ENCODE measurements around the gene NBL1.

DNA sequence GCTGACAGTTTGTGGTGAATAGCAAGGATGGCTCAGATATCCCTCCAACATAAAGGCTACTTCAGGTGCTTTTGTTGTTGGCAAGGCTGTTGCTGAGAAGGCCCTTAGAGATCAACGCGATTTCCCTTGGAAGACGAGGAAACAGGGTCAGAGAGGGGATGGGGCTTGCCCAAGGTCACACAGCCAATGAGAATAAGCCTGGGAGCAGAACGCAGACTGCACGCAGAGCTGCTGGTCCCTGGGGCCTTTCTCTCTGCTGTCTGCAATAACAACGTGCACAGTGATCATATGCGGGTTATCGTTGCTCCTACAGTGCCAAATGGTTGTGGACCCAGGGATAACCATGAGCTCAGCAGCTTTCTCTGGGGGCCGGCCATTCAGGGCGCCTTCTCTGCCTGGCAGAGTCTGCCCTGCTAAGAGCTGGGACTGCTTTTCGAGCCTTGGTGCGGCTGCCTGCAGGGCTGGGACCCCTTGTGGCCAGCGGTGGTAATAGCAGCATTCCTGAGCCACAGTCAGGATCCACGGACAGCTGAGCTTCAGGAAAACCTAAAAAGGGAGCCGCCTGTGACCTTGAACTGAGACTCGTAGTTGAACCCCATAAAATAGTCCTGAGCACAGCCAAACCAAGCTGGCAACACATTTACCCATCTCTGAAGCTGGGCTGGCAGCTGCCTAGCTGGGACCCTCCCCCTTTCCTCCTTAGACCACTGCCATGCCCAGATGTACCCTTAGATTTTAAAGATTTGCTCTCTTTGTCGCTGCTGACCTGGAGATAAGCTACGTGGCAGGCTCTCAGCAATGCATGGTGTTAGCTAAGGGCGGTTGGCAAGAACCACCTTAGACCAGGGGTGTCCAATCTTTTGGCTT, 60.4 kb downstream of the NBL1 start:
- TF ChIP-seq, protein P1, sequence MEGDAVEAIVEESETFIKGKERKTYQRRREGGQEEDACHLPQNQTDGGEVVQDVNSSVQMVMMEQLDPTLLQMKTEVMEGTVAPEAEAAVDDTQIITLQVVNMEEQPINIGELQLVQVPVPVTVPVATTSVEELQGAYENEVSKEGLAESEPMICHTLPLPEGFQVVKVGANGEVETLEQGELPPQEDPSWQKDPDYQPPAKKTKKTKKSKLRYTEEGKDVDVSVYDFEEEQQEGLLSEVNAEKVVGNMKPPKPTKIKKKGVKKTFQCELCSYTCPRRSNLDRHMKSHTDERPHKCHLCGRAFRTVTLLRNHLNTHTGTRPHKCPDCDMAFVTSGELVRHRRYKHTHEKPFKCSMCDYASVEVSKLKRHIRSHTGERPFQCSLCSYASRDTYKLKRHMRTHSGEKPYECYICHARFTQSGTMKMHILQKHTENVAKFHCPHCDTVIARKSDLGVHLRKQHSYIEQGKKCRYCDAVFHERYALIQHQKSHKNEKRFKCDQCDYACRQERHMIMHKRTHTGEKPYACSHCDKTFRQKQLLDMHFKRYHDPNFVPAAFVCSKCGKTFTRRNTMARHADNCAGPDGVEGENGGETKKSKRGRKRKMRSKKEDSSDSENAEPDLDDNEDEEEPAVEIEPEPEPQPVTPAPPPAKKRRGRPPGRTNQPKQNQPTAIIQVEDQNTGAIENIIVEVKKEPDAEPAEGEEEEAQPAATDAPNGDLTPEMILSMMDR (IDR thresholded peaks at IDR 0.05): peak; percentile 76 to 90 (median 77)
- TF ChIP-seq POLR2A (IDR thresholded peaks at IDR 0.05): no peak
- TF ChIP-seq EP300 (IDR thresholded peaks at IDR 0.05): no peak

All from ovary (tissue), 3 donors.